Measurements from ENCODE around the gene PAPPA2.

DNA sequence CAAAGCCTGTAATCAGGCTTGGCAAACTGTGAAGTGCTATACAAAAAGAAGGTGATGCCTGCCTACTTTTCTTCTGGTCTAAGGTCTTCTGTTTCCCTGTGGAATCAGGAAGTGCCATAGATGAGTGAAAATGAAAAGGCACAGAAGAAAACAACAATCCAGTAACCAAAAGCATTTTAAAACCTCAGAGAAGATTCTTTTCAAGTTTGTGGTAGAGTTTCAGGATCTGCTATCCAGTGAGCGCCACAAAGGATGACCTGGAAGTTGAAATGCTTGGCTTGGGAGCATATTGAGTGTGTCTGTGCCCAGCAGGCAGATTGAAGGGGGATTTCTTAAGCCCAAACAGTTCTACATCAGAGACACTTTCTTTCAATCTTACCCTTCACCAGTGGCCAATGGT lies 272.2 kb downstream of the PAPPA2 start:
- TF ChIP-seq, protein P1, sequence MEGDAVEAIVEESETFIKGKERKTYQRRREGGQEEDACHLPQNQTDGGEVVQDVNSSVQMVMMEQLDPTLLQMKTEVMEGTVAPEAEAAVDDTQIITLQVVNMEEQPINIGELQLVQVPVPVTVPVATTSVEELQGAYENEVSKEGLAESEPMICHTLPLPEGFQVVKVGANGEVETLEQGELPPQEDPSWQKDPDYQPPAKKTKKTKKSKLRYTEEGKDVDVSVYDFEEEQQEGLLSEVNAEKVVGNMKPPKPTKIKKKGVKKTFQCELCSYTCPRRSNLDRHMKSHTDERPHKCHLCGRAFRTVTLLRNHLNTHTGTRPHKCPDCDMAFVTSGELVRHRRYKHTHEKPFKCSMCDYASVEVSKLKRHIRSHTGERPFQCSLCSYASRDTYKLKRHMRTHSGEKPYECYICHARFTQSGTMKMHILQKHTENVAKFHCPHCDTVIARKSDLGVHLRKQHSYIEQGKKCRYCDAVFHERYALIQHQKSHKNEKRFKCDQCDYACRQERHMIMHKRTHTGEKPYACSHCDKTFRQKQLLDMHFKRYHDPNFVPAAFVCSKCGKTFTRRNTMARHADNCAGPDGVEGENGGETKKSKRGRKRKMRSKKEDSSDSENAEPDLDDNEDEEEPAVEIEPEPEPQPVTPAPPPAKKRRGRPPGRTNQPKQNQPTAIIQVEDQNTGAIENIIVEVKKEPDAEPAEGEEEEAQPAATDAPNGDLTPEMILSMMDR (IDR thresholded peaks at IDR 0.05), result no peak
- TF ChIP-seq POLR2A (IDR thresholded peaks at IDR 0.05) (no peak), EP300 (IDR thresholded peaks at IDR 0.05) (no peak)

Data from stomach (tissue), 4 donors.